Right renal cortex interstitium (tissue), 3 donors: ENCODE results near the gene USH2A. TPM values are rescaled to one million over a fixed set of nuclear protein-coding genes. Genes with fewer than 3 reads are reported as not detected.
A peak's percentile ranks its signal among the peaks of the same experiment; 100 is the strongest.

Source experiments
- DNase-seq, 3 donors: peaks; one replicate each; pipeline ENCODE4 v3.0.0-alpha.2; 2013; ENCODE audit warnings: low read depth in 3 of 3, low spot score in 2 of 3
- polyA plus RNA-seq, 3 donors: library from polyadenylated mRNA; unstranded; fragments of 120-200 nt; gene quantifications; one replicate each; pipeline ENCODE4 v1.2.1, GENCODE V29; 2013; ENCODE audit not compliant: insufficient read length in 3 of 3

USH2A gene
- polyA plus RNA-seq, 3 donors = 0.22 to 0.53 (median 0.33) TPM

GRCh38 chr1:215744419-215744818, 678.8 kb downstream of the USH2A start:
- no peak for DNase-seq

GRCh38 chr1:215739025-215739424, 684.2 kb downstream of the USH2A start:
- no peak for DNase-seq

DNA sequence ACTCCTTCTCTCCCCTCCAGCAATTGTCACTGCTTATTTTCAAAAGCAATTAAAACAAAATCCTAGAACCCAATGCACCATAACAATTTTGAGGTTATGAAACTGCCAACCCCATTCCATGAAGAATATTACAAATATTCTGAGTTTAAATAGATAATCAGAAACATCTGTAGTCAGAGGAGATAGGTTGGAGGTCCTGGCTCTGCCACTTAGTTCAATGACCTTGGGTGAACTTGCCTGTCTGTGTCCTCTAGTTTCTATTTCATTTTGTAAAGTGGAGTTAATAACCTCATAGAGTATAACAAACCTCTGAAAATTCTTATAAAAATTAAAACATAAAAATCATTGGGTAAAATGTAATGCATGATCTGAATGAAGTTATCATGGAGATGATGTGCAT, 691.5 kb downstream of the USH2A start:
- DNase-seq = no peak

DNA sequence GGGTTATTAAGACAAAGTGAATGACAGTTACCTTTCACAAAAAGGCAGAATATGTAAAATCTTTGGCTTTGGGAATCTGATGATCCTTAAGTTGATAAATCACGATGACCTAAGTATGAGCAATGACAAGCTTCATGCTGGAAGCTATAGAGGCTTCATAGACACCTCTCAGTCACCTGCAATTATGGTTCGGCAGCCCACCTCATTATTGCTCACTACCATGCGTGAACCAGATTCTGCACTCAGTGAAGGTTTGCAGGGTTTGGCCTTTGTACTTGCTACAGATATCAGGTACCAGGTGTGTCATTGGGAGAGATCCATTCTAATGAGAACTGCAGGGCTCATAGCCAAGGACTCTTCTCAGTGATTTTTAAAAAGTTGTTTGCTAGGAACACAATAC, 692.6 kb downstream of the USH2A start:
- no peak for DNase-seq

DNA sequence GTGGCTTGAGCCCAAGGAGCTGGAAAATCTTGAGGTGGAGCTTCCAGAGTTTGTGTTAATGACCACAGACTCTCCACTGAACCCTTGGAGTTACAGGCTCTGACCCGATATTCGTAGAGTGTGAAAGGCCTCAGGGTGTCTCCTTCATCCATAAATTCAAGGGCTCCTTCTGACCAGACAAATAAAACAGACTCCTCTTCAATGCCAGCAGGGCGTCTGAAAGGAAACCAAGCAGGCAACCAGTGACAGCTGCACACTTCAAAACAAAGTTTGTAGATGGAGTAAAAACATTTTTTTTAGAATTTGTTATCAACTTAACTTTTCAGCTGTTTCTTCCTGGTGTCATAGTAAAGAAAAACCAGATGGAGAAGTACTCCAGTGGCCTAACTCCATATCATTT, 695.1 kb downstream of the USH2A start:
- no peak for DNase-seq

- DNase-seq = peak in 2 of 3 donors; percentile 1 to 2
These were observed 703.1 kb downstream of the USH2A start for GRCh38 chr1:215720126-215720525.

- DNase-seq = no peak
These were observed 703.7 kb downstream of the USH2A start for GRCh38 chr1:215719552-215719951.

GRCh38 chr1:215718575-215719287, 704.5 kb downstream of the USH2A start:
- DNase-seq = no peak

GRCh38 chr1:215717677-215718426, 705.4 kb downstream of the USH2A start:
- no peak for DNase-seq

DNA sequence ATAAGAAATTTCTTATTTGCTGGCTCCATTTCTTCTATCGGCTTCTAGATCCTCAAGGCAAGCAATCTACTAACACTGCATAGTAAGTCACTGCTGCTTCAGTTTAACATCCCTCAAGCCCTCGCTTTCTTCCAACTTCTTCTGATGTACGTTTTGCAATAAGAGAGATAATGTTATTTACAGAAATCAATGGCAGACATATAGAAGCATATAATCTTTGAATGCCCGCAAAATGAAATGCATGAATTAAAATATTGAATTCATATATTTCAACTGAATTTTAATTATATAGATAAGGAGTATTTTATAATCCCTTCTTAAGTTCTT, 712.4 kb downstream of the USH2A start:
- no peak for DNase-seq

DNA sequence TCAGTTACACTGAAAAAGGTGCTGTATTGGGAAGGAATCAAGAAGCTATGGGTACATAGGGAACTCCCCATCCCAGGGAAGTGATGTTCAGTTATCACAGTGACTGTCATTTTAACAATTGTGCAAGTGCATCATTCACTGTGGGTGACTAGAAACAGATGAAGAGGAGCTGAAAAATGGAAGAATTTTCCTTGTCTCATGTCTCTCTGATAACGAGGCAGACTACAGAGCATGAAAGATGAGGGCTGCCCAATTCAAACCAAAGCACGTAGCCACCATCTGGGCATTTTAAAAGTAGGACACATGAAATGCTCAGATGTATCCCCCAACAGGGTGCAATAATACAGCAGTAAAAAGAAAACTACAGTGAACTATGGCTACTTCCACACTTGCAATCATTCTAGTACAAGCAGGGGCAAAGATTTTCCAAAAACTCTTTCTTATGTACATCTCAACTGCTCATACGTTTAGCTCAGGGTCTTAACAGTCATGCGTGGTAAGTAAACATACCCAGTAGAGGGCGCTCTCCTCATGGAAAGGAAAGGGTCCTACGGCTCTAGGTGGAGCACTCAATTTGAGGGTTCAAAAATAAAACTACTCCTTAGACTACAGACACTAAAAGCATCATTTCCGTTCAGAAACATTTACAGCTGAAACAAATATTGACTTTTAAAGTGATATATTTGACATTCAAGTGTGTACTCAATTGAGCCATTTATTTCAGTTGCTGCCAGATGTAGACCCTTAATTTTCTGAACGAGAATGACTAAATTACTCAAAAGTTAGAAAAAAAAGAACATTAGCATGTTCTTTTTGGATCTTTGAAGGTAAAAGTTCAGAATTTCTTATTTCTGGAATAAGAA, 713.0 kb downstream of the USH2A start:
- DNase-seq = peak in 1 of 3 donors; percentile 1

DNA sequence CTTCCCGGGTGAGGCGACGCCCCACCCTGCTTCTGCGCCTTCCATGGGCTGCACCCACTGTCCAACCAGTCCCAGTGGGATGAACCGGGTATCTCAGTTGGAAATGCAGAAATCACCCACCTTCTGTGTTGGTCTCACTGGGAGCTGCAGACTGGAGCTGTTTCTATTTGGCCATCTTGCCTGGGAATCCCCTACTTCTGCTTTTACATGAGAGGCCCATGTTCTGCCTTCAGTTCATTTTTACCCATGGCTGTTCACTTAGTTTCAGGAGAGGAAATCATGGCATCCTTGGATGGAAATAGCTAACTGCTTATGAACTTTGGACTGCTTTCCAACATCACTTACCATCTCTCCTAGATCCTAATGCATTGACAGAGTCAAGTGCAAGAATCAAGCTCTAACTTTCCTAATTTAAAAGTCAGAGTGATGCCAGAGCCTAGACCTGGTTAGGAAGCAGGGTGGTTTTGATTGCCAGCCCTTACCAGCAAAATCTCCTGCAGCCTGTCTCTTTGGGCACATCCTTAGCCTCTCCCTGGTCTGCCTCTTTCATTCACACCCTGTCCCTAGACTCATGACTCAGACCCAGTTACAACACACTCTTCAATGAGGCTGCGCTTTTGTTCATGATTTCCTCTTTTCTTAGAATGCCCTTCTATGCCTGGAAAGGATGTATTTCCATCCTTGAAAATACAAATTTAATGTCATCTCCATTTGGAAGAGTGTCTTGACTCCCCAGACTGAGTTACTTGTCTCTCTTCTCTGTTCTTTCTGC, 719.0 kb downstream of the USH2A start:
- DNase-seq = no peak

DNA sequence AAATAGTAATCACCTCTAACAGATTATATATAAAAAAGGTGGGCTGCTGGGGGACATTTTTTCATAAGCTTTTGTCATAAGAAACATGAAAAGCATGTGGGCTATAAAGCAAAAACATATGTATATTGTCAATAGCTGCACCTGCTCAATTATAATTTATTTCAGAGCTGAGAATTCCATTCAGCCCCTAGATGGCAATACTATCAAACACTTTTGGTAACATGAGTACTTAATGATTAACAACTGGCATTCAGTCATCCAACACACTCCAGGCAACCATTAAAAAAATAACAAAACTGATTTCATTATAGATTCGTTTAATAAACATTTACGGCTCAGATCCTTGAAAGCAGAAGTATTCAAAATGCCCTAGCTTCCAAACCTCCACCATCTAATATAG, 741.0 kb downstream of the USH2A start:
- no peak for DNase-seq

GRCh38 chr1:215681041-215681440, 742.2 kb downstream of the USH2A start:
- DNase-seq = no peak

DNA sequence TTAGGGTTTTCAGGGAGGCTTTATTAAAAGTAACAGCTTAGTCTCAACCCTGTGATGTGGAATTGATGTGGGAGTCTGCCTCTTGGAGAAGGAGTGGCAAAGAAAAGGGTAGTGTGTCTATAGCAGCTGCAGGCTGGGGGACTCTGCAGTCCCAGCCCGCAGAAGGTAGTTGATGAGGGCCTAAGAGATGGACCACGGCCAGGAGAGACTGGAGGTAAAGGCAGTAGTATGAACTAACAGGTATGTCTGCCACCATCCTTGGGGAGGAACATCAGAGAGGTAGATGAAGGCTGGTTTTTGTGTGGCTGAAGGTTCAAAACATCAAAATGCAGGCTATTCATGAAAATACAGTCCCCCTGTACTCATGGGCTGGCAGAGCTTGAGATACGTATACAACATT, 744.0 kb downstream of the USH2A start:
- no peak for DNase-seq

DNA sequence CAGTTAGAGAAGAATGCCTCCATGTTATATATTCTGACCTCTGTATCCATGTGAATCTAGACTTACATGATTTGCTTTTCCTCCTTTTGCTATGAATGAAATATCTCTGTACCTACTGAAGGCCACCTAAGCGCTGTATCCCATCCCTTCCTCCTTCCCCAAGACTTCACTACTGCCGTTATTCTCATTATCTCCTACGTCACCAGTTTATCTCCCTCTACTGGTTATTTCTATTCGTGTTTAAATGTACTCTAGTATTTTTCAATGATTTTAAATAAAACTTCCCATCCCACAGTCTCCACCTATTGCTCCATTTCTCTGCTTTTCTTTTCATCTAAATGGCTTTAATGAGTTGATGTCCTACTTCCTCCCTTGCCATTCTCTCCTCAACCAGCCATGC, 746.1 kb downstream of the USH2A start:
- no peak for DNase-seq

DNA sequence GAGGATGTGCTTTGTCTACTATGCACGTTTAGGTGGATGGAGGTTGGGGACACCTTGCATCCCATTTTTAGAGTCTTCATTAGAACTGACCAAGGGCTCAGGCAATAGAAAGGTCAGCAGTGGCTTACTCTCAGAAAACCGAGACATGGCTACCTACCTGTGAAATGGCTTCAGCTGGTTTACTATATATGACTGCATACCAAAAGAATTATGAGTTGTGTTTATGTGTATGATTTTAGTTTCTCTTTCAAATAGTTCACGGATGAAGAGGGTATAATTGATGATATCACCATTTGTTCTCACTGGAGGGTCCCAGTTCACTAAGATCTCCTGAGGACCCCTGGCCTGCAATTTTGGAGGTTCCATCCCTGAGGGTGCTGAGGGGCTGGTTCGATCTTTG, 749.3 kb downstream of the USH2A start:
- DNase-seq = no peak

DNA sequence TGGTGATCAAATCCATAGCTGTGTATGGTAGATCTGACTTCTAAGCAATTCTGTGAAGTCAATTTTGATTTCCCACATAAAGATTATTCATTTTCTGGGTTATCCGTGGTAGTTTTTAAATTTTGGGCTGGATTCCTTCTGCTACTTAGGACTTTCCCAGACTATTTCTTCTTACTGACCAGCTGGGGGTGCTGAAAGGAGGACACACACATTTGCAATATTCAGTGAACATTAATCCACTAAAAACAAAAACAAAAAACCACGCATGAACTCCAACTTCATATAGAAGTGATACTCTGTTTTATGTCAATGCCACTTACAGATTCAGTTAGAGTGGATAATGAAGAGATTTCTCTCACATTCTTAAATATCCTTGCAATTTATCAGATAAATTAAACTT, 750.8 kb downstream of the USH2A start:
- no peak for DNase-seq

DNA sequence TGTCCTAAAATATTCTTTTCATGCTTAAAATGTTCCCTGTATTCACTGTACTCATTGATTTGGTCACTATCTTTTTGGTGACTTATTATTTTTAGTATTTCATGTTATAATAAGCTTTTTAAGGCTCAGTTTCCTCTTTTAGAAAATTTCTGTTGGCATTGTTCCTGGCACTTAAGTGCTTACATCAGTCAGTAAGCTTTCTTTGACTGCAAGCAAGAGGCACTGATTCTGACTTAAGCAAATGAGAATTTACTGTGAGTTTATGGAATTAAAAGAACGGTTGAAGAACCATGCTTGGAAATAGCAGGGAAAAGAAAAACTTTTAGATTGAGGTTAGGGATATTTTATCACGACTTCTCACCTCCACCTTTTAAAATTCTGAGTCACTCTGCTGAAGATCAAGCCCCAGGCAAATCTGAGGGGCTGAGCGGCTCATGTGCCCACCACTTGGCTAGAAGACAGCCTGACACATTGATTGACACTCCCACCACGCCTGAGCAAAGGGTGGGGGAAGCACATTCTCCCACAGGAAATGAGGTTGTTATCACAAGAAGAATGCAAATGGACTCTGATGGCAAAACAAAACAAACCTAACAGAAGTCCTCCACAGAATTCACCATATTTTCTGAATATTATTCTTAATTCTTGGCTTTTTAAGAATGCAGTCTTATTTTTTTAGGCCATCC, 753.3 kb downstream of the USH2A start:
- no peak for DNase-seq

DNA sequence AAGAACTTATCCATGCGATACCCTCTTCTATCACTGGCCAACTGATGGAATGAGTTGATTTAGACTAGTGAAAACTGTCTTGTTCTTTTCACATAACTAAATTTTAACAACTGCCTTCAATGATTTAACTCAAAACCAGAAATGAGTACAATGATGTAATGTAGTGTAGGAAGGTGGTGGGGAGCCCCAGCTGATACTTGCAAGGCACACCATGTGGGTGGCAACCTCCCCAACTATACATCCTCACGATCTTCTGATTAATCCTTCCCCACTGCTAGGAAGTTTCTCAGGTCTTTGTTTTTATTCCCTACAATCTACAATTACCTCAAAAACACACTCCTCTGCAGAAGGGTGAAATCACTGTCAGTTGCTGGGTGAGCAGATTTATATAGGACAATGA, 755.5 kb downstream of the USH2A start:
- DNase-seq = no peak
